SK-N-MC (cell line): ENCODE results near the gene KRT34.

Source experiments
- EZH2 ChIP-seq: fragments of 200-600 bp; sonication (generic); IDR thresholded peaks from one replicate; pipeline ENCODE4 v1.6.1; 2017; ENCODE audit warnings: antibody characterized with exemption
- FOXP2 ChIP-seq: optimal IDR thresholded peaks from 2 replicates; pipeline ENCODE3; 2011; ENCODE audit warnings: mild to moderate bottlenecking, moderate library complexity; ENCODE audit not compliant: insufficient read depth; ENCODE audit errors: extremely low read length, control extremely low read depth
- POLR2AphosphoS5 ChIP-seq: IDR thresholded peaks from 2 replicates; pipeline ENCODE4 v1.6.1; 2012; ENCODE audit warnings: mild to moderate bottlenecking, low read depth, low read length, borderline replicate concordance

GRCh38 chr17:41418116-41418860 lies 36.2 kb upstream of the KRT34 start:
- no peak for TF ChIP-seq POLR2AphosphoS5
- TF ChIP-seq EZH2: no peak
- TF ChIP-seq FOXP2: no peak
